Activated T-cell treated with anti-CD3 and anti-CD28 coated beads for 24 hours (primary cell): ENCODE data around the gene KRTAP5-3.

Experiments used
- DNase-seq: peaks from one replicate; pipeline ENCODE4 v3.0.0-alpha.2; 2020; ENCODE audit warnings: low read depth

Gene KRTAP5-3

DNA sequence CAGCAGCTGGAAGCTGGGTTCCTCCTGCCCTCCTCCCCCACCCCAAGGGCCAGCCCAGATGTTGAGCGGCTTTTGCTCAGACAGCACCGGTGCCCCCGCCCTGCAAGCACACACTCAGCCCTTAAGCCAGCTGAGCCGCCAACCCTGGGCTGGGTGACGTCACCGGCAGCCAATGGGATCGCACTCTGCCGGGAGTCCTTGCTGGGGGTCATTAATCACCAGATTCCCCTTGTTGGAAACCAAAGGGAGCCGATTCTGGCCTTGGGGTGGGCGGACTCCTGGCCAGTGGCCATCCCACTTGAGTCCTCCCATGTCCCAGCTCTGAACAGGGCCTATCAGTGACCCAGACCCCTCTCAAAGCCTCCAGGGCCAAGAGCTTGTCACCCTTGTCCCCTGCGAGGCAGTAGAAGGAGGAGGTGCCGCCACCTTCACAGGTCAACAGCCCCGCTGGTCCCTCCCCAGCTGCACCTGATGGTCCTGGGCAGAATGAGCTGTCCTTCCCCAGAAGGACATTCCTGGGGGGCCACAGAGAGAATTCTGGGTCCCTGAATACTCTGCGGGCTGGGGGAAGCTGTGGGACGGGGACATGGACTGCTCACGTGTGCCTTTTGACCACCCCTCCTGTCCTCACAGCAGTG is 43.6 kb downstream of the KRTAP5-3 start:
- no peak for DNase-seq

DNA sequence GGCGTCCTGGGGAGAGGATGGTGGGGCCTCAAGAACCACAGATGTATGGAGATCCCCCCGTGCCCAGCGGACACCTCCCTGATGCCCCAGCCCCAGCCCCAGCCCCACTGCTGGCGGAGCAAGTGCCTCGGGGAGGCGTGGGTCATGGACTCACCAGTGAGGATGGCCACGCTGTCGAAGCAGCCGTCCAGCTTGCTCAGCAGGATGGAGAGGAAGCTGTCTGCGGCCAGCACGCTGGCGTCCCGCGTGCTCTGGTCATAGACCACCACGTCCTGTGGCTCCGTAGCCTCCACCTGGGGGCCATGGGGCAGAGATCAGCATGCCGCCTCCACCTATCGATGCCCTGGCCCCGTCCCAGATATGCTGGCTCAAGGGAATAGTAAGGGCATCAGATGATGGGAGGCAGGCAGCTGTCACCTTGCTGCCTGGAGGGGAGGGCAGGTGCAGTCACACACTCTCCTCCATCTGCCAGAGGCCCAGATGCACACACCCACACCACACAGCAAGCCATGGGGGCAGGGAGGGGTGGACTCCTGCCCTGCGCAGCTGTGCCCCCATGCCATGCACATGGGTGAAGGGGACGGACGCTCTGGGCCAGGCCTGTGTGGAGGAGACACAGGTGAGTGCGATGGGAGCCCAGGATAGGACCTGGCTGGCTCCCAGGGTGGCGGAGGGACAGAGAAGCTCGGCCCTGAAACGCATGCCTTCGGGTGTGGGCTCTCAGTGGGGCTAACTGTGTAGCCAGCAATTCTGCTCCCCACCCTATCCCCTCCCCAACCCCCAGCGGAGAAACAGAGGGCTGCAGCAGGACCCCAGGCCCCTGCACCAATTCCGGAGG is 44.3 kb downstream of the KRTAP5-3 start:
- no peak for DNase-seq

DNA sequence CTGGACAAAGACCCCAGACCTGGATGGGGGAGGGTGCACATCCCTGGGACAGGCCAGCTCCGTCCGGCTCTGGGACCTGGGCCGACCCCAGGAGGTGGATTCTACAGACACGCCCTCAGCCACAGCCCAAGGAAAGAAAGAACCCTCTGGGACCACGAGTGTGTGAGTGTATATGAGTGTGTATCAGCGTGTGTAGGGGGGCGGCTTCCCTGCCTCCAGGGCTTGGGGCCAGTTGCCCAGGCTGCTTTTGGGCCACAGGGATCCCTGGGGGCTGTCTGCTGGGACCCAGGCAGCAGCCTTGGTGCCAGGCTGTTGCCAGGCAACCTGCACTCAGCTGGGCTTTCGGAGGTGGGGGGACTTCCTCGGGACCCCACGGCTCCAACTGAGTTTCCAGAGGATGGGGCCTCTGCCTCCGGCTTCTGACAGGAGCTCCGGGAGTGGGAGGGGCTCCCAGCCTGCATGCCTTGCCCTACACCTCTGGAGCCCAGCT is 45.1 kb downstream of the KRTAP5-3 start:
- no peak for DNase-seq

DNA sequence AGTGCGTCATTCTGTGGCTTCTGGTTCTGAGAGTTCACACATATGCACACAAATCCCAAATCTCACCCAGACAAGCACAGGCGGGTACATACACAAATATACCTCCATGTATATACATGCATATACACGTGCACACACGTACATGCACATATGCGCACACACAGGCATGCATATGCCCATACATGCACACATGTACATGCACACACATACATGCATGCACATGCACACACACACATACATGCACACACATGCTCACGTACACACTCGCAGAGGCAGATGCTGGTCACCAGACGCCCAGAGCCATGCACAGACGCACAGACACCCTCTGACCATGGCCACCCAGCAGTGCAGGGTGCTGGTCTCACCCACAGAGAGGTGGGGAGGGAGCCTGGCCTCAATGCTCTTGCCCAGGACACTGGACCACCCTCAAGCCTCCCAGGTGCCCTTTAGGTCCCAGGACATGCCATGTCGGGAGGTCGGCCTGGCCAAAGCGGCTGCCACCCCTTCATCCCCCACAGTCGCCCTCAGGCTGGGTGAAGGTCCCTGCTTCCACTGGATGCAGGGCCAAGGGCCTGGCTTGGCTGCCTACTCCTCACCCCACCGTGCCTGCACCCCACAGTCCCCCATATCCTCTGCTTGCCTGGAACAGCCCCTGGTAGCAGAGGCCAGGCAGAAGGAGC is 45.7 kb downstream of the KRTAP5-3 start:
- DNase-seq: no peak

DNA sequence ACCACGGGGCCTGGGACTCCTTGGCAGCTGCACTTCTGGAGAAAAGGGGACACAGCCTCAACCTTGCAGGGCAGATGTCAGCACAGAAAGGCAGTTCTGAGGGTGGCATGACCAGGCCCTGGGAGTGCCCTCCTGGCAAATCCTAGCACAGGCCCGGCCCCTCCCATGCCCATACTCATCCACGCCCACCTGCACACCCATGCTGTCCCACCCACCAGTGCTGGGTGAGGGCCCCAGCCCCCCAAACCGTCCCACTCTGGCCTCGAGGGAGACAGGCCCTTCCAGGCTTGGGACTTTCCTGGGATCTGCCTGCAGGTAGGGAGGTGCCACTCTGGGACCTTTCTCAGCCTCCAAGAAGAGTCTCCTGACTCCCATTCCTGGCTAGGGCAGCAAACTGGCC is 46.3 kb downstream of the KRTAP5-3 start:
- no peak for DNase-seq

DNA sequence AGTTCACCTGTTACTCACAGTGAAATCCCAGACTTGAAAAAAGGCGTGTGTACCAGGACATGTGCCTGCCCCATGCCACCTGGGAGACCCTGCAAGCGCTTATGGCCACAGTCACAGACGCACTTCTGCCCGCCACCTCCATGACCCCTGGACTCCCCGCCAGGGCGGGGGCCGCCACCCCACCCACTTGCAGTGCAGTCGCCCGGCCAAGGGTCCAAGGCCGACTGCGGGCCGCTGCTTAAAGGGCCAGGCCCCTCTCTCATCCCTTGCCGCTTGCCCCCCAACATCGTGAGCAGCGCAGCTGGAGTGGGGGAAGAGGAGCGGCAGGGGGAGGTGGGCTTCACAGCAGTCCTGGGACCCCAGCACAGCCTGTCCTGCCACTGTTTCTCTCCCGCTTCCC is 47.0 kb downstream of the KRTAP5-3 start:
- DNase-seq: no peak

DNA sequence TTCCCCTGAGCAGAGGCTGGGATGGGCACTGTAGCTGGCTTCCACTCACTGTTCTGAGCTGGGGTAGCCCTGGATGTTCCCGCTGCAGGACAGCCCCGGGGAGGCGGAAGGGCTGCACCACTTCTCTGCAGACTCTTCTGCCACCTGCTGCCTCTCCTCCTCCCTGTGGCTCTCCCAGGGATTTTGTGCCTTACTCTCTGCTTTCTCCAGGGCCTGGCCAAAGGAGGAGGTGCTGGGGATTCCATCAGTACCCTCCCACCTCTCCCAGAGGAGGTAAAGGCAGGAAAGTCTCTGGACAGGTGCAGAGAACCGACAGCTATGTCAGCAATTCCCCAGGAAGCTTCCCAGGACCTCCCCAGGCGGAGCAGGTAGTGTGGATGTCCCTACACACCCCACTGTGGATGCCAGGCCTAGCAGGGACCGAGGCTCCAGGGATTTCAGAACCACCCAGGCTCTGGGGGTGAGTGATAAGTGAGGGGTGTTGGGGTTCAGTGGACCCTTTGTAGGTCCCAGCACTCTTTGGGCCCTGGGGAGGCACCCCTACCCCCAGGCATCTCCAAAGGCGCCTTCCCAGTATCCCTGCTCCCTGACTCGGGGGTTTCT is 47.5 kb downstream of the KRTAP5-3 start:
- DNase-seq: no peak

DNA sequence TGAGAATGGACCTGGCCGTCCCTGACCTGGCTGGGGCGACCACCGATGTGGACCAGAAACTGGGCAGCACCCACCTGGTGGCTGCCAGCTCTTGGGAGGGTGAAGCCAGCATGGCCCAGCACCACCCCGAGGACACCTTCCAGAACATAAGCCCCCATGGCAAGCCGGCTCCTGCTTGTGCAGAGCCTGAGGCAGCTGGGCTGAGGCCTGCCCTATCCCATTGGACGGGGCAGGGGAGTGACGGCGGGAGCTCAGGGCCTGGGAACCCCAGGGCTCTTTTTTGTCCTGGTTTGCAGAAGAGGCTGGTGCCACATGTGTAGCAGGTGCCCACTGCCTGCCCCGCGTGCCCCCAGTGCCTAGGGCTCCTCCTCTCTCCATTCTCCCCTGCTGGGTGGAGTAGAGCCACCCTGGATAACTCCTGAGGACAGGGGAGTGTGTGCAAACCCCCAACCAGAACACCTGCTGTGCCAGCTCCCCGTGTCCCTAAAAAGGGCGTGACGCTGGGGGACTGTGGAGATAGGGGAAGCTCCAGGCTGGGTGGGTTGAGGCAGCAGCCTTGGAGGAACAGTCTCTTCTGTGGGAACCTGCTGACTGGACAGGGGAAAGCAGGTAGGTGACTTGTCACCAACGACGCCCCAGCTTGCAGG is 48.1 kb downstream of the KRTAP5-3 start:
- no peak for DNase-seq

DNA sequence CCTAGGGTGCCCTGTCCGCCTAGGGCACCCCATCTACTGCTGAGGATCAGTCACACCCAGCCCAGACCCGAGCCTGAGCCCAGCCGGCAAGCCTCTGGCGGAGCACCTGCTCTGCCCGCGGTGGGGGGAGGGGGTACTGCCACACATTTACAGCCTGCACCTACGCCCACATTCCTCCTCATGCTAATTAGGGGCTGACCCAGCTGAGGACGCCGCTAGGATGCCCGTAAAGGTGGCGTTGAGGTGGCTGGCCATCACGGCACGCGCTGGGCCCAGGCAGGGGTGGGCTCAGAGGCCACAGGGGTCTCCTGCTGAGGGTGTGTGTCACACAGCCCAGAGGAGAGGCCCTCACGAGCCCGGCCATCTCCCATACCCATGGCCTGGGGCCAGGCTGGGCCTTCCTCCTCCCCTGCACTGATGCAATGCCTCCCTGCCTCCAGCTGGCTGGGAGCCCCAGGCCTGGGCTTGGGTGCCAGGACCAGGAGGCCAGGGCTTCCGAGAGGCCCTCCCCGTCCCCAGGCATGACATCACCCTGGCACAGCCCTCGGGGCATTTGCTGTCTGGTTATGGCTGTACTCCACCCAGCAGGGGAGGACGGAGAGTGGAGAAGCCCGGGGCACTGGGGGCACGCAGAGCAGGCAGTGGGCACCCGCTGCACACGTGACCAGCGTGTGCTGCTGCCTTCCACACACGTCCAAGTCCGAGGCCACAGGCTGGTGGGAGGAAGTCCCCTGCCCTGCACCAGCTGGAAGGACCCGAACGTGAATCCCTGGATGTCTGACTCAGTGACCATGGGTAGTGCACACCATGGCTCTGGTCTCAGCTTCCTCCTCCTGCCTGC is 48.9 kb downstream of the KRTAP5-3 start:
- no peak for DNase-seq

DNA sequence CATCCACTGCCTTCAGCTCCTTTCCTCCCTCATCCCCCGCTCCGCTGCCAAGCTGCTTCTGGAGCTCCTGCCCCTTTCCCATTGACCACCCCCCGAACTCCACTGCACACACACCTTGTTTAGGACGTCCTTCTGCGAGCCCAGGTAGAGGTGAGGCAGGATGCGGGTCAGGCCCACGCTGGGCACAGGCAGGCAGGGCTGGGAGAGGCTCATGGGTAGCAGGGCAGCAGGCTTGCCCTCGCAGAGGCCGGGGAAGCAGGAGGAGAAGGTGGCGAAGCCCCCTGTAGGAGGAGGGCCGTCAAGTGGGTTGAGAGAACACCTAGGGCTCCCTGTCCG is 49.5 kb downstream of the KRTAP5-3 start:
- DNase-seq: no peak

DNA sequence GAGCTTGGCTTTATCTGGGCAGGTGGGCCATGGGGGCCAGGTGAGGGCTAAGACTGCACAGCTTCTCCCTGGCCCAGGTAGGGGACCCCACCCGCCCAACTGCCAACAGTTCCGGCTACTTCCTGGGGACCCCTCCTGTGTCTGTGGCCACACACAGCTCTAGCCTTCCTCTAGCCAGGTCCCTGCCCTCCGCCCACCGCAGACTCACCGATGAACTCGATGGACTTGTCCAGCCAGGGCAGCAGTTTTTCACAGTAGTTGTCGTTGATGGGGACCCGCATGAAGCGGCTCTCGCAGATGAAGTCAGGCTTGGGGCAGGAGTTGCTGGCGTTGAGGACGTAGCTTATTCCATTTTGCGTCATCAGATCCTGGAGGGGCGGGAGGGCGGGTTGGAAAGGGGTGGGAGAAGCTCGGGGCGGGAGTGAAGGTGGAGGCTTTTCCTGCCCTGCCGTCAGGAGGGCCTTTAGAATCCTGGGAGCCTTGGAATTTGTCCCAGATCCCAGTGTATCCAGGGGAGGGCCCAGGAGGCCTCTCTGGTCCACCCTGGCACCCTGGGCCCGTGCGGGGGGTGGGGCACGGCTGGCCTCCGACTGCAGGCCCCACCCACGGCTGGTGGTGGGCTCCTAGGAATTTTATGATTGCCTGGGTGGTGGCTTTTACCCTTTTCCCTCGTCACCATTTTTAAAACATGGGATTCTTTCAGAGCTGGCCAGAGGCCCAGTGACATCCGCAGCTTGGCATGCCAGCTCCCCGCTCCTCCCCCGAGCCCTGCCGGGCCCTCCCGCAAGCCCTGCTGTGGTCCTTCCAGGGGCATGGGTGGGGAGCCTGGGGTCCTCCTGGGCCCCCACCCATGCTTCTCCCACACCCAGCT is 50.1 kb downstream of the KRTAP5-3 start:
- no peak for DNase-seq
